PC-3 (cell line): ENCODE data around the gene CDK19. TPM values are rescaled to one million over a fixed set of nuclear protein-coding genes. Genes with fewer than 3 reads are reported as not detected.

Experiments used
- ATAC-seq: fragments of 200-7000 bp; cut with Tn5 transposase; 2 replicates; pipeline ENCODE4 v1.9.1; 2020; ENCODE audit warnings: mild to moderate bottlenecking, moderate library complexity
- BruUV-seq: library from RNA; stranded (reverse); fragments of 400-500 nt; replicated peaks from 2 replicates; lab custom pipeline; 2021; lab: Mats Ljungman, UMichigan
- CTCF ChIA-PET: fragments of 300-600 bp; sonication (Branson Sonifier 250); formaldehyde crosslinking; loops from one replicate; lab custom pipeline; 2022; ENCODE audit warnings: antibody characterized with exemption; lab: Charles Lee
- POLR2A ChIA-PET: fragments of 300-600 bp; sonication (Branson Sonifier 250); formaldehyde crosslinking; loops from one replicate; lab custom pipeline; 2022; ENCODE audit warnings: antibody characterized with exemption; ENCODE audit not compliant: unreplicated experiment; lab: Charles Lee
- DNase-seq: peaks from one replicate; pipeline ENCODE4 v3.0.0-alpha.2; 2015
- H2AFZ ChIP-seq: fragments of 300-600 bp; sonication (generic); 2 replicates; pipeline ENCODE4 v1.6.0; 2016; ENCODE audit warnings: antibody characterized with exemption, low read length
- H3F3A ChIP-seq: fragments of 300-600 bp; sonication (generic); one replicate; pipeline ENCODE4 v1.6.0; 2017; ENCODE audit warnings: antibody characterized with exemption, low read length, control low read depth, mild to moderate bottlenecking; ENCODE audit not compliant: unreplicated experiment
- H3K27ac ChIP-seq: fragments of 300-600 bp; sonication (generic); 2 replicates; pipeline ENCODE4 v1.5.1; 2016; ENCODE audit warnings: mild to moderate bottlenecking, low read length
- H3K27me3 ChIP-seq: fragments of 300-600 bp; sonication (generic); 2 replicates; pipeline ENCODE4 v1.6.1; 2016; ENCODE audit warnings: low read length, mixed read lengths
- H3K36me3 ChIP-seq: fragments of 300-600 bp; sonication (generic); 2 replicates; pipeline ENCODE4 v1.6.1; 2016; ENCODE audit warnings: low read depth, mixed run types, low read length, mixed read lengths
- H3K4me1 ChIP-seq: fragments of 300-600 bp; sonication (generic); 2 replicates; pipeline ENCODE4 v1.5.1; 2016; ENCODE audit warnings: low read length; ENCODE audit not compliant: insufficient read depth
- H3K4me2 ChIP-seq: fragments of 300-600 bp; sonication (generic); 2 replicates; pipeline ENCODE4 v1.6.0; 2016; ENCODE audit warnings: low read length
- H3K4me3 ChIP-seq: fragments of 300-600 bp; sonication (generic); 2 replicates; pipeline ENCODE4 v1.5.1; 2016; ENCODE audit warnings: mild to moderate bottlenecking, low read length, mixed read lengths
- H3K79me2 ChIP-seq: fragments of 300-600 bp; sonication (generic); 2 replicates; pipeline ENCODE4 v1.6.1; 2017; ENCODE audit warnings: low read length, mixed read lengths
- H3K9ac ChIP-seq: fragments of 300-600 bp; sonication (generic); 2 replicates; pipeline ENCODE4 v1.6.0; 2016; ENCODE audit warnings: mild to moderate bottlenecking, low read length
- H3K9me2 ChIP-seq: fragments of 300-600 bp; sonication (generic); replicated peaks from 2 replicates; pipeline ENCODE4 v1.6.1; 2016; ENCODE audit warnings: mixed run types, low read length, mixed read lengths
- H3K9me3 ChIP-seq: fragments of 300-600 bp; sonication (generic); 2 replicates; pipeline ENCODE4 v1.6.1; 2016; ENCODE audit warnings: low read length, mixed read lengths
- H4K20me1 ChIP-seq: fragments of 300-600 bp; sonication (generic); 2 replicates; pipeline ENCODE4 v1.6.1; 2016; ENCODE audit warnings: low read length, mixed read lengths
- EZH2 ChIP-seq: fragments of 300-600 bp; sonication (generic); IDR thresholded peaks from one replicate; pipeline ENCODE4 v1.6.1; 2017; ENCODE audit warnings: antibody characterized with exemption, mild to moderate bottlenecking, low read length; ENCODE audit not compliant: unreplicated experiment
- EZH2phosphoT487 ChIP-seq: fragments of 300-600 bp; sonication (generic); IDR thresholded peaks from 2 replicates; pipeline ENCODE4 v1.6.1; 2018; ENCODE audit warnings: mild to moderate bottlenecking, antibody characterized with exemption, low read length, borderline replicate concordance
- intact Hi-C: fragments of 100-400 bp; cut with micrococcal nuclease; formaldehyde crosslinking; loops from 2 replicates; pipeline ENCODE4 v1.9.0; 2023
- total RNA-seq: library from RNA; depleted of rRNA; stranded (reverse); fragments of >200 nt; gene quantifications from 2 replicates; pipeline ENCODE4 v1.2.3, GENCODE V29; 2014
- TF ChIP-seq, protein P1 (sequence below): fragments of 300-600 bp; sonication (generic); conservative IDR thresholded peaks from 2 replicates; pipeline ENCODE4 v1.5.1; 2017; ENCODE audit warnings: antibody characterized with exemption, low read depth, mild to moderate bottlenecking, low read length

Gene CDK19
- total RNA-seq, 1 experiment from 2014 or later, result 4.2 TPM

DNA sequence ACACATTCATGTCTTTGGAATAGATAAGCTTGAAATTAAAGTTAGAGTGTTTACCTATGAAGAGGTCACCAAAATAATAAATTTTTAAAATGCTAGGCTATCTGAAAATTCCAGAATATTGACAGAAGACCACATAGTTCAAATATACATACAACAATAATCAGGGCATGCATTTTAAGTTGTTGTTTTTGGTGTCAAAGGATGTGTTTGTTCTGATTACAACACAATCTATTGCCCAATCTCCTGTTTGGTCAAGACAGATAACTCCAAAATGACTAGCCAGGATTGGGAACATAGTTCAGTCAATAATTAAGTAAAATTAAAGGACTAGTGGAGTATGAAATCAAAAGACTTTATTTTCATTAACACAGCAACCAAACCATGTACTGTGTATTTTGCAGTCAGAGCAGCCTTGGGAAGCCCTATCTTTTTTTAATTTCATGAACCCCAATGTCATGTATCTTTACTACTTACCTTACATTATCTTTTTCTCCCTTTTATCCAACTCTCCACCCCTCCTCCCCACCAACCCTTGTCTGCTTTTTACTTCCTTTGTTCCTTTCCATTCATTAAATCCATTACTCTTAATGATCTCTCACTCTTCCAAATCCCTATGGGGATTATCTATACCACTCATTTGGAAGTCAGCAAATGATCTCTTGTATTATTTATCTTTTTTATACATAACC lies 111.2 kb downstream of the CDK19 start:
- Histone ChIP-seq H3F3A (peaks cover 6% of the 10 kb centered on the region), H2AFZ (no peak overlapping the region), H3K27ac (no peak overlapping the region), H3K4me1 (peaks cover 22% of the 10 kb centered on the region), H3K27me3 (no peaks in the 10 kb centered on the region), H3K9me3 (no peaks in the 10 kb centered on the region), H3K79me2 (no peaks in the 10 kb centered on the region), H4K20me1 (no peaks in the 10 kb centered on the region), H3K36me3 (no peaks in the 10 kb centered on the region), H3K4me3 (no peak overlapping the region), H3K4me2 (peak overlapping the region; percentile 37), H3K9me2 (no peaks in the 10 kb centered on the region), H3K9ac (no peak overlapping the region)
- intact Hi-C loops, result no loop called here
- DNase-seq, result peak; percentile 23
- no peak for ATAC-seq
- BruUV-seq, result no TSS peak
- TF ChIP-seq EZH2phosphoT487, result no peak
- no peak for TF ChIP-seq EZH2
- TF ChIP-seq, protein P1, sequence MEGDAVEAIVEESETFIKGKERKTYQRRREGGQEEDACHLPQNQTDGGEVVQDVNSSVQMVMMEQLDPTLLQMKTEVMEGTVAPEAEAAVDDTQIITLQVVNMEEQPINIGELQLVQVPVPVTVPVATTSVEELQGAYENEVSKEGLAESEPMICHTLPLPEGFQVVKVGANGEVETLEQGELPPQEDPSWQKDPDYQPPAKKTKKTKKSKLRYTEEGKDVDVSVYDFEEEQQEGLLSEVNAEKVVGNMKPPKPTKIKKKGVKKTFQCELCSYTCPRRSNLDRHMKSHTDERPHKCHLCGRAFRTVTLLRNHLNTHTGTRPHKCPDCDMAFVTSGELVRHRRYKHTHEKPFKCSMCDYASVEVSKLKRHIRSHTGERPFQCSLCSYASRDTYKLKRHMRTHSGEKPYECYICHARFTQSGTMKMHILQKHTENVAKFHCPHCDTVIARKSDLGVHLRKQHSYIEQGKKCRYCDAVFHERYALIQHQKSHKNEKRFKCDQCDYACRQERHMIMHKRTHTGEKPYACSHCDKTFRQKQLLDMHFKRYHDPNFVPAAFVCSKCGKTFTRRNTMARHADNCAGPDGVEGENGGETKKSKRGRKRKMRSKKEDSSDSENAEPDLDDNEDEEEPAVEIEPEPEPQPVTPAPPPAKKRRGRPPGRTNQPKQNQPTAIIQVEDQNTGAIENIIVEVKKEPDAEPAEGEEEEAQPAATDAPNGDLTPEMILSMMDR, result no peak
- ChIA-PET CTCF (no interaction called here), POLR2A (no interaction called here)

DNA sequence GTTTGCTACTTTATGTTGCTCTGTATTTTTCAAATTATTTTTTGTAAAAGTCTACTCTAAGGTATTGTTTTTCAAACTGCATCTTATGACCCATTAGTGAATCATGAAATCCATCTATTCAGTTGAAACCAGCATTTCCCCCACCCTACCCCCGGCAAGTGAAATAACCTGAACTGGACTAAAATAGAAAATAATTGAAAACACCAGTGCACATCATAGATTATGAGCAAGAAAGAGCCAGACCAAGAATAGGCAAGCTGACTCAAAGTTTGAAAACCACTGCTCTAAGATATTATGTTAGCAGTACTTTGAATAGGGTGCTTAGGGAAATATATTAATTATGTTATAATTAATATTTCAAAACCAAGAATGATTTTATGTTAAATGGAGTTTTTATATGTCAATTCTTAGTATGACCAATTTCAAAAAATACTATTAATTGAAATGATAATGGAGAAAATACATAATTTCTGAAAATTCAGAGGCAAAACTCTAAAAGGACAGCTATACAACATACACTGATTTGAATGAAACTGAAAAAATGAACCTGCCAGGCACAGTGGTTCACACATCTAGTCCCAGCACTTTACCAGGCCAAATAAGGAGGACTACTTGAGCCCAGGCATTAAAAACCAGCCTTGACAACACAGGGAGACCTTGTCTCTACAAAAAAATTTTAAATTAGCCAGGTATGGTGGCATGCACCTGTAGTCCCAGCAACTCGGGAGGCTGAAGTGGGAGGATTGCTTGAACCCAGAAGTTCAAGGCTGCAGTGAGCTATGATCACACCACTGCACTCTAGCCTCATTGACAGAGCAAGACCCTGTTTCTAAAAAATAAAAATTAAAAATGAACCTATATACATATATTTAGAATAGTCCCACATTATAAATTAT lies 112.0 kb downstream of the CDK19 start:
- intact Hi-C loops, result no loop called here

More for the DNA sequence above, 112.0 kb downstream of the CDK19 start:
- no peak overlapping the region for H2AFZ ChIP-seq
- BruUV-seq, result no TSS peak
- H3F3A ChIP-seq, result peaks cover 6% of the 10 kb centered on the region
- H3K4me1 ChIP-seq, result peaks cover 22% of the 10 kb centered on the region
- DNase-seq (no peak), ATAC-seq (no peak)
- H3K4me3 ChIP-seq, result no peak overlapping the region
- no peaks in the 10 kb centered on the region for H3K9me3 ChIP-seq
- H3K27ac ChIP-seq, result no peak overlapping the region
- H3K36me3 ChIP-seq, result no peaks in the 10 kb centered on the region
- TF ChIP-seq EZH2phosphoT487 (no peak), EZH2 (no peak)
- TF ChIP-seq, protein P1, result no peak
- H3K9me2 ChIP-seq, result no peaks in the 10 kb centered on the region
- no peak overlapping the region for H3K9ac ChIP-seq
- H3K4me2 ChIP-seq, result 0 out of 2 replicates have a peak overlapping the region, but pooled peaks have one; percentile 37
- CTCF ChIA-PET, result no interaction called here
- POLR2A ChIA-PET, result interaction anchor here (0.6 kb wide), 1 partner anchor 84 kb away, joined by 3 read pairs; no protein-coding TSS in a partner anchor
- H4K20me1 ChIP-seq, result no peaks in the 10 kb centered on the region
- H3K27me3 ChIP-seq, result no peaks in the 10 kb centered on the region
- H3K79me2 ChIP-seq, result no peaks in the 10 kb centered on the region
